Nephron progenitor cell (in vitro differentiated cells): ENCODE measurements around the gene SH3D21.

Experiments
- DNase-seq: peaks from one replicate; pipeline ENCODE4 v3.0.0; 2021
- H3K27ac Mint-ChIP-seq: 2 replicates; pipeline ENCODE4 v1.8.0; 2021; ENCODE audit warnings: mild to moderate bottlenecking, moderate library complexity, mixed read lengths
- H3K27me3 Mint-ChIP-seq: 2 replicates; pipeline ENCODE4 v1.8.0; 2021; ENCODE audit warnings: mild to moderate bottlenecking, low read depth, mixed read lengths; ENCODE audit not compliant: poor library complexity
- H3K36me3 Mint-ChIP-seq: 2 replicates; pipeline ENCODE4 v1.8.0; 2021; ENCODE audit warnings: low read depth, mixed read lengths
- H3K4me1 Mint-ChIP-seq: 2 replicates; pipeline ENCODE4 v1.8.0; 2021; ENCODE audit warnings: mixed read lengths
- H3K4me3 Mint-ChIP-seq: 2 replicates; pipeline ENCODE4 v1.8.0; 2021; ENCODE audit warnings: mild to moderate bottlenecking, moderate library complexity, mixed read lengths
- H3K9me3 Mint-ChIP-seq: 2 replicates; pipeline ENCODE4 v1.8.0; 2021; ENCODE audit warnings: mild to moderate bottlenecking, moderate library complexity, mixed read lengths
- TF ChIP-seq, protein P1 (sequence below): fragments of 200-600 bp; sonication (generic); IDR thresholded peaks from 2 replicates; pipeline ENCODE4 v1.5.0; 2021; ENCODE audit warnings: antibody characterized with exemption

SH3D21 gene

DNA sequence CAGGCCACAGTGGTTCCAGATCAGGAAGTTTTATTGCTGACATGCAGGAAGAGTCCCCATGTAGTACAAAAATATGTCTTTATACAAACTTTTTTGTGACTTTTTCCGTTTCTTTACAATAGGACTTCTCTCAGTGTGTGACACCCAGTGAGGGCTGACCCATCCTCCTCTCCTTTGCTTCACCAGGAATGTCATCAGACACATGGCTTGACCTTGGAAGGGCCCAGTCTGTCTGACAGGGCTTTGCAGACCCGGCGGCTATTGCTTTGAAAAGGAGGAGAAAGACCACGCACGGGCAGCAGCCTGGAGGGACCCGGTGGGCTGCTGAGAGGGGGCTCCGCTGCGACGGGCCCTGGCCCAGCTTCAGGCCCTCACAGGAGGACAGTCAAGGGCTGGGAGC, 33.4 kb downstream of the SH3D21 start:
- no peak for DNase-seq
- peaks cover 7% of the 10 kb centered on the region for H3K27me3 Mint-ChIP-seq
- H3K27ac Mint-ChIP-seq, result peak overlapping the region; percentile 83
- H3K4me1 Mint-ChIP-seq, result peaks cover 7% of the 10 kb centered on the region
- peaks cover 8% of the 10 kb centered on the region for H3K36me3 Mint-ChIP-seq
- H3K9me3 Mint-ChIP-seq, result no peaks in the 10 kb centered on the region
- no peak overlapping the region for H3K4me3 Mint-ChIP-seq
- TF ChIP-seq, protein P1, sequence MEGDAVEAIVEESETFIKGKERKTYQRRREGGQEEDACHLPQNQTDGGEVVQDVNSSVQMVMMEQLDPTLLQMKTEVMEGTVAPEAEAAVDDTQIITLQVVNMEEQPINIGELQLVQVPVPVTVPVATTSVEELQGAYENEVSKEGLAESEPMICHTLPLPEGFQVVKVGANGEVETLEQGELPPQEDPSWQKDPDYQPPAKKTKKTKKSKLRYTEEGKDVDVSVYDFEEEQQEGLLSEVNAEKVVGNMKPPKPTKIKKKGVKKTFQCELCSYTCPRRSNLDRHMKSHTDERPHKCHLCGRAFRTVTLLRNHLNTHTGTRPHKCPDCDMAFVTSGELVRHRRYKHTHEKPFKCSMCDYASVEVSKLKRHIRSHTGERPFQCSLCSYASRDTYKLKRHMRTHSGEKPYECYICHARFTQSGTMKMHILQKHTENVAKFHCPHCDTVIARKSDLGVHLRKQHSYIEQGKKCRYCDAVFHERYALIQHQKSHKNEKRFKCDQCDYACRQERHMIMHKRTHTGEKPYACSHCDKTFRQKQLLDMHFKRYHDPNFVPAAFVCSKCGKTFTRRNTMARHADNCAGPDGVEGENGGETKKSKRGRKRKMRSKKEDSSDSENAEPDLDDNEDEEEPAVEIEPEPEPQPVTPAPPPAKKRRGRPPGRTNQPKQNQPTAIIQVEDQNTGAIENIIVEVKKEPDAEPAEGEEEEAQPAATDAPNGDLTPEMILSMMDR, result no peak

DNA sequence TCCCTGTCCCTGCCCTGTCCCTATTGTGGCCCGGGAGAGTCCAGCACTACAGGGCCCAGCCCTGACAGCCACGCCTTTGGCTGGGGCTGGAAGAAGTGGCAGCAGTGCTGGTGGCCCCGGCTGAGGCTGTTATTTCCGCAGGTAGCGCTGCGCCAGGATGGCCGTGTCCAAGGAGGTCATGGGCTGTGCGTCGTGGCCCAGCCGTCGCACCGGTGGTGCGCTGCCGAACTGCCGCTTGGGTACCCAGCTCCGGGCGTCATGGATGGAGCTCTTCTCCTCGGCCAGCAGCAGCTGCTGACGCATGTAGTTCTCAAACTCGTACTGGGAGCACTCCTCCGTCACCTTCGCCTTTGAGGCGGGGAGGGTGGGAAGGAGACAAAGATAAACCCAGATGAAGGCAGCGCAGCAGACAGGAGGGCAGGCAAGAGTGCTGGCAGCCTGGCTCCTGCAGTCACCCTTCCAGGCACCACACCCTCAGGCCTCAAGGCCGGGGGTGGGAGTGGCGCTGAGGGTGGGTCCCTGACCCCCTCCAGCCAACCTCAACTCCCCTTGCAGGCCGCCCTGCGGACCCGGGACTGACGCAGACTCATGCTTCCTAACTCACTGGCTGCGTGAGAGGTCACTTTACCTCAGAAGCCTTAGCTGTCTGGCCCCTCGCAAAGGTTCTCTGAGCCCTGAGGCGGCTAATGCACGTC, 35.6 kb downstream of the SH3D21 start:
- H3K4me1 Mint-ChIP-seq, result peaks cover 7% of the 10 kb centered on the region
- H3K9me3 Mint-ChIP-seq, result no peaks in the 10 kb centered on the region
- no peak overlapping the region for H3K4me3 Mint-ChIP-seq
- no peak for DNase-seq
- H3K27me3 Mint-ChIP-seq, result peaks cover 10% of the 10 kb centered on the region
- peaks cover 13% of the 10 kb centered on the region for H3K36me3 Mint-ChIP-seq
- no peak overlapping the region for H3K27ac Mint-ChIP-seq
- TF ChIP-seq, protein P1, result no peak

DNA sequence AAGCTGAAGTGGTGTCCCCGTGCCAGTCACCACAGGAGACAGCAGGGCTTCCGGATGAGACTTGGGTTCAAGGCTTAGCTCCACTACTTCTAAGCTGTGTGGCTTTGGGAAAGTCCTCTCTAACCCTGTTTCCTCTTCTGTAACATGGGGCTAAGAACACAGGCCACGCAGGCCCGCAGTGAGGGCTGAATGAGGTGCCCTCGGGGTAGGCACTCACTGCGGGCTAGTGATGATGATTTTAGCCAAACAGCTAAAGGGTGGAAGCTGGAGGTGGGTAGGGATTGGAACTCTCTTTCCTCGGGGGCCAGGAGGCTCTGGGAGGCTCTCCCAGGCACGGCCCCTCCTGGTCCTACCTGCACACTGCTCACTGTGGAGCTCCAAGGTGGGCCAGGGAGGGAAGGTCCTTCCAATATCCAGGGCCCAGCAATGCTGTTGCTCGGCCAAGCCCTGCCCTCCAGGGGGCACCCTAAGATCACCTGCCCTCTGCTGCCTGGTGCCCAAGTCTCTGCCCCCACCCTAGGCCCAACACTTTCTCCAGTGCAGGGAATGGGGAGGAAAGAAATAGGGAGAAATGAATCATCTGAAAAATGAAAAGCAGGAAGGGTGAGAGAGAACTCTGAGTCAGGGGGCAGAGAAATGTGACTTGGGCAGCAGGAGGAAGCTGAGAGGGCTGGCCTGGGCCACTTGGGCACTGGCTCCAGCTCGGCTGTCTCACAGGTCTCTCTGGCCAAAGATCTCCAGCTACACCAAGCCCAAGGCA, 36.4 kb downstream of the SH3D21 start:
- Mint-ChIP-seq H3K36me3 (peaks cover 20% of the 10 kb centered on the region), H3K9me3 (no peaks in the 10 kb centered on the region), H3K4me3 (no peak overlapping the region), H3K27me3 (peaks cover 10% of the 10 kb centered on the region), H3K27ac (no peak overlapping the region), H3K4me1 (peaks cover 11% of the 10 kb centered on the region)
- TF ChIP-seq, protein P1, result peak; percentile 34
- peak; percentile 30 for DNase-seq

DNA sequence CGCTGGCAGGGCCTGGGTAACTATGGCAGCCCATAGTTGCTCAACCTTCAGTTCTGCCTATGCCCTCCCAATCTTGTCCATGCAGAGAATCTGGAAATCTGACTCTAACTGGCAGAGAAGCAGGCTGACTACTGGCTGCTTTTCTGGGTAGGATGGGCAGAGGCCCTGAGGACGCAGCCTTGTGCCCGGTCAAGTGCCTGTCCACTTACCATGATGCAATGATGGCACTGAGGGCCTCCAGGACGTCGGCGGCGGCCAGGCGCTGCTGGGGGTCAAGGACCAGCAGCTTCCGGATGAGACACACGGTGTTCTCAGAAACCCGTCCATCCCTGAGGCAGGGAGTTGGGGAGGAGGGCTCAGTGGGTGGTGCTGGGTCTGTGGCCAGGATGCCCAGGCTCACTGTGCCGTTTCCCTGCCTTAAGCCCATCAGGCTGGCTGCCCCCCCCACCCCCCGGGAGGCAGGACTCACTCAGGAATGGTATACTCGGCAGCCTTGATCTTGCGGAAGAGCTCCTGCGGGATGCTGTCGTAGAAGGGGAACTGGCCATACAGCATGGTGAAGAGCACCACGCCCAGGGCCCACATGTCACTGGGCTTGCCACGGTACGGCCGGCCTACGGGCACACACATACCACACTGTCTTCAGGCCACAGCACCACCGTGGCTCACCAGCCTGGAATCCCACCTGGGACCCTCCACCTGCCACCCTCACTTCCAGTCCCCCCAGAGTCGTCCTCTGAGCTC, 37.7 kb downstream of the SH3D21 start:
- Mint-ChIP-seq H3K27ac (no peak overlapping the region), H3K27me3 (peaks cover 6% of the 10 kb centered on the region), H3K9me3 (no peaks in the 10 kb centered on the region), H3K36me3 (peaks cover 28% of the 10 kb centered on the region), H3K4me3 (no peak overlapping the region), H3K4me1 (peaks cover 11% of the 10 kb centered on the region)
- DNase-seq, result no peak
- TF ChIP-seq, protein P1, result no peak

DNA sequence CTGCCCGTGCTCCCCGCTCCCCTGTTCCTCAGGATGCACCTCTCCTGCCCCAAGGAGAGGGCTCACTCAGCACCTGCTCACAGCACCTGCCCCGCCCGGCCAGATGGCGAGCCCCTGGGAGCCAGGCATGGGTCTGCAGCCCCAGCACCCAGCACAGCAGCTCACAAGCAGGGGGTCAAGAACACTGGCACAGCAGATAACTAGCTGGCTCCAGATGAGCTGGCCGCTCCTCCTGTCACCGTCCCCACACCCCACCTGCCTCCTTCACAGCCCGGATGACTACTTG, 38.2 kb downstream of the SH3D21 start:
- Mint-ChIP-seq H3K36me3 (peaks cover 28% of the 10 kb centered on the region), H3K4me1 (peaks cover 8% of the 10 kb centered on the region), H3K4me3 (no peak overlapping the region), H3K27ac (no peak overlapping the region), H3K27me3 (peaks cover 4% of the 10 kb centered on the region), H3K9me3 (no peaks in the 10 kb centered on the region)
- TF ChIP-seq, protein P1, result no peak
- DNase-seq, result no peak
